ENCODE measurements around the gene CORT.
A peak's percentile ranks its signal among the peaks of the same experiment; 100 is the strongest.
"Not testable (repeated sequence)": the region's sequence is repeated elsewhere in the genome, so short reads cannot be mapped to it uniquely, and the experiment has no call there.

CORT gene

DNA sequence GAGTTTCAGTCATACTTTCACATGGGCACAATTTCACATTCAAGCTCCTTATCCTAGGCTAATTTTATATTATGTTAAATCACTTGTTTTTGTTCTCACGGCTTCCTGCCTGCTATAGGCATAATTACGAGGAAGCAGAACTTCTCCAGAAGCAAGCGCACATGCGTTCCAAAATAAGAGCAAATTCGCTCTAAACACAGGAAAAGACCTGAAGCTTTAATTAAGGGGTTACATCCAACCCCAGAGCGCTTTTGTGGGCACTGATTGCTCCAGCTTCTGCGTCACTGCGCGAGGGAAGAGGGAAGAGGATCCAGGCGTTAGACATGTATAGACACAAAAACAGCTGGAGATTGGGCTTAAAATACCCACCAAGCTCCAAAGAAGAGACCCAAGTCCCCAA is at the start of gene CORT:
TSS of gene CORT (plus strand) at position 281 of the 400 bp plus-strand sequence. CDS start 193 bp downstream, outside the sequence.
- no peak for DNase-seq

GRCh38 chr1:10401281-10401680 is 48.5 kb upstream of the CORT start:
- DNase-seq: no peak

GRCh38 chr1:10402729-10403274 is 47.0 kb upstream of the CORT start:
- DNase-seq: no peak

DNA sequence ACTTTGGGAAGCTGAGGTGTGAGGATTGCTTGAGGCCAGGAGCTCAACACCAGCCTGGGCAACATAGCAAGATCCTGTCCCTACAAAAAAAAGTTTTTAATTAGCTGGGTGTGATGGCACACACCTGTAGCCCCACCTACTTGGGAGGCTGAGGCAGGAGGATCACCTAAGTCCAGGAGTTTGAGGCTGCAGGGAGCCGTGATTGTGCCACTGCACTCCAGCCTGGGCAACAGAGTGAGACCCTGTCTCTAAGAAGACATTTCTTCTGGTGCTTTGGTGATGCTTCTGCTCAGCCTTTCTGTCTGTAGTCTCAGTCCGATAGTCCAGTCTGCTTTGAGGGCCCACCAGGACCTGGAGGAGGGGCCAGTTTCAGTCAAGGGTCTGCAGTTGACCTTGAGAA is 42.6 kb upstream of the CORT start:
- no peak for DNase-seq

GRCh38 chr1:10415211-10415930 is 34.5 kb upstream of the CORT start:
- no peak for DNase-seq

- DNase-seq: not testable (repeated sequence)
These were observed 33.9 kb upstream of the CORT start for GRCh38 chr1:10415967-10416366.

GRCh38 chr1:10418741-10419140 is 31.1 kb upstream of the CORT start:
- not testable (repeated sequence) for DNase-seq

DNA sequence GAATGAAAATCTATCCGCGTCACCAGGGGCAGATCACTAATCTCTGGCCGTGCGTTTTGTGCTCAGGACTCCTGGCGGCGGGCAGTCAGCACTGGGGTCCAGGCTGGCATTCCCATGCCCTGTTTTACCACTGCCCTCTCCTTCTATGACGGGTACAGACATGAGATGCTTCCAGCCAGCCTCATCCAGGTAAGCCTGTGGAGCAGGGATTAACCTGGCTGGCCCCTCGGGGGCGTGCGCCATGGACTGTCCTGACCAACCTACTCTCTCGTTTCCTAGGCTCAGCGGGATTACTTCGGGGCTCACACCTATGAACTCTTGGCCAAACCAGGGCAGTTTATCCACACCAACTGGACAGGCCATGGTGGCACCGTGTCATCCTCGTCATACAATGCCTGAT is 30.5 kb upstream of the CORT start:
- no peak for DNase-seq

- DNase-seq: no peak
These were observed 28.2 kb upstream of the CORT start for GRCh38 chr1:10421637-10422036.

DNA sequence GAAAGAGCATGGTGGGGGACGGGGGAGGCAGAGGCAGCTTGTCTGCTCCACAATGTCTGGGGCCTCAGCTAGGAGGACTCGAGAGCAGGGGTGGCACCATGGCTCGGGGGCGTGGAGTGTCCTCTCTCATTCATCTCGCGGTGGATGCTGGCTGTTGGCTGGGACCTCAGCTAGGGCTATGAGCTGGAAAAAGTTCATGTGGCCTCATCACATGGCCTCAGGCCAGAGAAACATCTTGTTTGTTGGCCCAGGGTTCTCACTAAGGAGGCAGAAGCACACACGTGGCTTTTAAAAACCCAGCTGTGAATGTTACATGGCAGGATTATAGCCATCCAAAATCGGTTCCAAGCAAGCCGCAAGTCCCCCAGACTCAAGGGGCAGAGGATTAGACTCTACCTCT is 25.8 kb upstream of the CORT start:
- DNase-seq: no peak

GRCh38 chr1:10424651-10425050 is 25.2 kb upstream of the CORT start:
- DNase-seq: no peak

DNA sequence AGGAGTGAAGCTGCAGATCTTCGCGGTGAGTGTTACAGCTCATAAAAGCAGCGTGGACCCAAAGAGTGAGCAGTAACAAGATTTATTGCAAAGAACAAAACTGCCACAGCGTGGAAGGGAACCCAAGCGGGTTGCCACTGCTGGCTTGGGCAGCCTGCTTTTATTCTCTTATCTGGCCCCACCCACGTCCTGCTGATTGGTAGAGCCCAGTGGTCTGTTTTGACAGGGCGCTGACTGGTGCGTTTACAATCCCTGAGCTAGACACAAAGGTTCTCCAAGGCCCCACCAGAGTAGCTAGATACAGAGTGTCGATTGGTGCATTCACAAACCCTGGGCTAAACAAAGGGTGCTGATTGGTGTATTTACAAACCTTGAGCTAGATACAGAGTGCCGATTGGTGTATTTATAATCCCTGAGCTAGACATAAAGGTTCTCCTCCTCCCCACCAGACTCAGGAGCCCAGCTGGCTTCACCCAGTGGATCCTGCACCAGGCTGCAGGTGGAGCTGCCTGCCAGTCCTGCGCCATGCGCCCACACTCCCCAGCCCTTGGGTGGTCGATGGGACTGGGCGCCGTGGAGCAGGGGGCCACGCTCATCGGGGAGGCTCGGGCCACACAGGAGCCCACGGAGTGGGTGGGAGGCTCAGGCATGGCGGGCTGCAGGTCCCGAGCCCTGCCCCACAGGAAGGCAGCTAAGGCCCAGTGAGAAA is 23.9 kb upstream of the CORT start:
- DNase-seq: not testable (repeated sequence)

GRCh38 chr1:10426535-10426848 is 23.3 kb upstream of the CORT start:
- DNase-seq: not testable (repeated sequence)

- DNase-seq: no peak
These were observed 20.8 kb upstream of the CORT start for GRCh38 chr1:10428984-10429383.

- DNase-seq: no peak
These were observed 20.0 kb upstream of the CORT start for GRCh38 chr1:10429868-10430215.

- peak; percentile 86 for DNase-seq
These were observed 19.4 kb upstream of the CORT start, which contains the start of gene CENPS for GRCh38 chr1:10430216-10431069. Gene CENPS (plus strand): TSS chr1:10430433. CDS start chr1:10430518, 85 bp downstream.

GRCh38 chr1:10431070-10431730 is 18.6 kb upstream of the CORT start:
- DNase-seq: no peak

GRCh38 chr1:10432910-10433700 is 16.7 kb upstream of the CORT start:
- DNase-seq: no peak

DNA sequence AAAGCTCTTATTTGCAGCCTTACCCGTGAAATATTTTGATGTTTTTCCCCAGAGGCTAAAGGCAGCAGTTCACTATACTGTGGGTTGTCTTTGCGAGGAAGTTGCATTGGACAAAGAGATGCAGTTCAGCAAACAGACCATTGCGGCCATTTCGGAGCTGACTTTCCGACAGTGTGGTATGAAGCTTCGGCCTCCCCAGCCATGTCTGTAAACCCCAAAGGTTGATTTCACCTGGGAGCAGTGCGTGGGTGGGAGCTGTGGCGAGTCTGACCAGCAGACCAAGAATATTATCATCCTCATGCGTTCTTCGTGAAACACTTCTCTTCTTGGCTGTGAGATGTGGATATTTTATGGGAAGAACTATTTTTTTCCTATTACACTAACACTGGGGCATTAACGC is 16.0 kb upstream of the CORT start:
- no peak for DNase-seq

DNA sequence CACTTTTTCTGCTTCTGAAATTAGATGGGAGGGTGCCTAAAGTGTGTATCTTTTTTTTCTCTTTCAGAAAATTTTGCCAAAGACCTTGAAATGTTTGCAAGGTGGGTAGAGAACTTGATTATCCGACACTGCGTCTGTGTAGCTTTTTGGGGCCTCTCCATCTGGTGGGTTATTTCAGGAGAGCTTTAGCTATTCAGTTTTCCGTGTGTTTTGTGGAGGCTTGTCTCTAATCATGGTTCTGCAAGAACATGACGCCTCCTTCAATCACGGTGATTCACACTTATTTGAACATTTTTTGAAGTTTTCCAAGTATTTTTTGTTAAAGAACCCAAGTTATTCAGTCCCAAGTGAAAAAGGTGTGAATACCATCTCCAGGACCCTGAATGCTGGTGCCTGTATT is 15.2 kb upstream of the CORT start:
- DNase-seq: no peak

- no peak for DNase-seq
These were observed 12.8 kb upstream of the CORT start for GRCh38 chr1:10437052-10437451.

DNA sequence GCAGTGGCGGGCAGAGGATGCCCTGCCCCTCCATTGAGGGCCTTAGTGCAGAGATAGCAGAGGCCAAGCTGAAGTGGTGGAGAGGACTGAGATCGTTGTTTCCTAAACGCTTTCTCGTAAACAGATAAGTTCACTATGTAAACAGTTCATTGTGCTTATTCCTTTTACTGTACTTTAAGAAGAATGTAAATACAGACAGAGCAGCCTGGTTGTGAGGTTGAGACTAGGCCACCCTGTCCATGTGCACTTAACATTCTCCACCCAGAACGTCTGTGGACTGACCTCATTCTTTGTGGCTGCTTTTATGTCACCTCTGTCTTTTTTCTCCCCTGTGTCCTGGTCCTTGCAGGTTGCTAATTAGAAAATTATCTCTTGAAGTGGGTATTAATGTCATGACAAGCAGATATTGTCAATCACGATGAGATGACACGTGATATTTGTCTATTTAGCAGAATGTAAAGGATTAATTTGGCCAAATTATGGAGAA is 11.1 kb upstream of the CORT start:
- no peak for DNase-seq
